GM20431 (cell line): ENCODE results near the gene EME1.

Experiments used
- in situ Hi-C: fragments of 300-500 bp; cut with MseI, MboI; formaldehyde crosslinking; loops from one replicate; pipeline ENCODE4 v1.15.0; 2020; ENCODE audit warnings: low sequenced_read_pairs; ENCODE audit not compliant: unreplicated experiment

EME1 gene

GRCh38 chr17:50347894-50348291 lies 25.1 kb upstream of the EME1 start:
- in situ Hi-C loops, result no loop called here

GRCh38 chr17:50348522-50349242 lies 24.3 kb upstream of the EME1 start:
- in situ Hi-C loops, result no loop called here

DNA sequence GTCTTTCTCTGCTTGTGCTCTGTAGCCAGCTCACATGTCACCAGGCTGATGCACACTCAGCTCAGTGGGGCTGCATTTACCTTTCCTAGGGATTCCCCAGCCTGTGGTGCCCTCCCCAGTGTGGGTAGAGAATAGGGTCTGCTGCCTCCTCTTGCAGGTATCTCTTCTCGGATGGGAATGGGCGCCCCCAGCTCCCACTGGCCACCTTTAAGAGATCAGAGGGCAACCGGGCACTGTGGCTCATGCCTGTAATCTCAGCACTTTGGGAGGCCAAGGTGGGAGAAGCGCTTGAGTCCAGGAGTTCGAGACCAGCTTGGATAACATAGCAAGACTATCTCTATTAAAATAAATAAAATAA lies 23.8 kb upstream of the EME1 start:
- in situ Hi-C loops, result no loop called here

GRCh38 chr17:50350733-50351132 lies 22.3 kb upstream of the EME1 start:
- in situ Hi-C loops, result no loop called here

DNA sequence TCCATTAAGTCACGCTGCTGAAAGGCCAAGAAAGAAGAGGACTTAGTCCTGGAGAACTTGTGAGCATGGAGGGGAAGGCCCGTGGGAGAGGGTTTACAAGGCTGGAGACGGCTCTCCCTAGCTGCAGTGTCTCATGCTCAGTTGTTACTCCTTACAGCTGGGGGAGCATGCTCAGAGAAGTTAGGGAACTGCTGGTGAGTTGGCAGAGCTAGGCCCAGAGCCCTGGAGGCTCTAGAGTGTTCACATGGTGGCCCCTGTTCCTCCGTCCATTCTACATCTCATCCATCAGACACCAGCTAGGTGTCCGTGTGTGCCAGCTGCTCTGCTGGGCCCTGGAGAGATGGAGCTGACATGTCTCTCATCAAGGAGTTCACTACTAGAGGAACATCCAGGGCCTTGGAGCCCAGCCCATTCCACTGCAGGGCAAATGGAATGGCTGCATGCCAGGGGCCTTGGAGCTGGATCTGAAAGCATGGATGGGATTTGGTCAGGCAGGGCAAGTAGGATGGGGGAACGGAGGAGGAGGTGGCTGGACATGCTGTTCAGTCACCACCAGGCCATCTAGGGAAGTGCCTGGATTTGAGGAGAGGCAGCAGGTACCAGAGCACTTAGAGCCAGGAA lies 20.8 kb upstream of the EME1 start:
- in situ Hi-C loops, result no loop called here

DNA sequence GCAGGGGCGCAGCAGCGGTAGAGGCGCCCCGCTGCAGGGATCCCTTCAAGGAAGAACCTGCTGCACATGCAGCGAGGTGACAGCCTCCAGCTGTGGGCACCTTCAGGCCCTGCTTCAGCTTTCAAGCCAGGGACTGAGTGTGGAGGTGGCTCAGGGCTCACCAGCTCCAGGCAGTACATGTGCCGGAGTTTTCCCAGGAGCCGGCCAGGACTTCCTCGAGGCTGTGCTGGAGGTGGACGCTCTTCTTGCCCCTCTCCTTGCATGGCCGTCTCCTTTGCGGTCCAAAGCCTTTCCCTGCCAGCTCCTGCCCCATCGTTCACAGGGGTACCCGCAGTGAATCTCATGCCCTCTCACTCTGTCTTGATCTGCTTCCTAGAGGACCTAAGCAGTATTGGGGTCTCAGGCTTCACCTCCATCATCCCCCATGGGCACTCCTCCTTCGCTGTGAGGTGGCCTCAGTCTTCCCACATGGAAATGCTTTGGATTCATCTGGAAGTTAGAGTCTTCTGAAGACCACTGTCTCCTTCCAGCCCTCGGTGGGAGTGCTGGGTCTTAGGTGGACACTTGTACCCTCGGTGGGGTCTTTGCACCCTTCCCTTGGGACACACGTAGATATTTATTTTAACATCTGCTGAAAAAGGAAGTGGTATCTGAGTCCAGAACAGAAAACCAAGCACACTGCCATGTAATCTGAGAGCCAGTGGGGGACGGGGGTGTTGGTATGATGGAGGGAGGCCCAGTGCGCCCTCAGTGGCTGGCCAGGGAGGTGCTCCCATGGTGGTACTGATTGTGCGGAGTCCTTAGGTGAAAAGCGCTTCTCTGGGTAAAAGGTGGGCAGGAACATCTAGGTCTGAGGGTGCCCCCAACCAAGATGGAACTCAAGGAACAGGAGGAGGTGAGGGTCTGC lies 20.1 kb upstream of the EME1 start:
- in situ Hi-C loops, result no loop called here

DNA sequence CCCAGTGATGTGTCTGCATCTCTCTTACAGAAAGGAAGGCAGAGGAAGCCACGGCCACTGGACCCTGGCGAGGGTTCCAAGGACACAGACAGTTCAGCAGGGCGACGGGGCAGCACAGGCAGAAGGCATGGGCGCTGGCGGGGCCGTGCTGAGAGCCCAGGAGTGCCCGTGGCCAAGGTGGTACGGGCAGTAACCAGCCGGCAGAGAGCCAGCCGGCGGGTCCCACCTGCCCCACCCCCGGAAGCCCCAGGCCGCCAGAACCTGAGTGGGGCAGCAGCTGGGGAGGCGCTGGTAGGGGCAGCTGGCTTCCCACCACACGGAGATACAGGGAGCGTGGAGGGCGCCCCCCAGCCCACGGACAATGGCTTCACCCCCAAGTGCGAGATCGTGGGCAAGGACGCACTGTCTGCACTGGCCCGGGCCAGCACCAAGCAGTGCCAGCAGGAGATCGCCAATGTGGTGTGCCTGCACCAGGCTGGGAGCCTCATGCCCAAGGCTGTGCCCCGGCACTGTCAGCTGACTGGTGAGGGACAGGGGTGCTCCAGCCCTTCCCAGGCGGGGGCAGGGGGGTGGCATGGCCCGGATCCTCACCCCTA lies 19.3 kb upstream of the EME1 start:
- in situ Hi-C loops, result no loop called here

GRCh38 chr17:50354198-50354597 lies 18.8 kb upstream of the EME1 start:
- in situ Hi-C loops, result no loop called here

- in situ Hi-C loops, result no loop called here
Measured at GRCh38 chr17:50354776-50355175, 18.3 kb upstream of the EME1 start.

DNA sequence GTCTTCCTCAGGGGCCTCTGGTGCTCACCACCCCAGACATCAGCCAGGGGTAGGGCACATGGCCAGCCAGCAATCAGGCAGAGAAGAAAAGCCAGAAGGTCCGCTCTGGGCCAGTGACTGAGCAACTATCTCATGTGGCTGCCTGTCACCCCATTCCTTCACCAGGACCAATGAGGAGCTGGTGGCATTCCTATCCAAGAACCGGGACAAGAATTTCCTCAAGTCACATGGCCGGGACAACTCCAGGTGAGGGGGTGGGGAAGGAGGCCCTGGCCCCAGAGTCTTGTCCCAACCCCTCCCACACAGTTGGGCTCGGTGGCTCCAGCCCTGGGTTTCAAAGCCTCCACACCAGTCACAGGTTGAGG lies 17.7 kb upstream of the EME1 start:
- in situ Hi-C loops, result no loop called here

- in situ Hi-C loops, result no loop called here
Measured at GRCh38 chr17:50355701-50356341, 17.2 kb upstream of the EME1 start.

- in situ Hi-C loops, result no loop called here
Measured at GRCh38 chr17:50356418-50356817, 16.6 kb upstream of the EME1 start.

GRCh38 chr17:50356892-50357510 lies 16.0 kb upstream of the EME1 start:
- in situ Hi-C loops, result no loop called here

DNA sequence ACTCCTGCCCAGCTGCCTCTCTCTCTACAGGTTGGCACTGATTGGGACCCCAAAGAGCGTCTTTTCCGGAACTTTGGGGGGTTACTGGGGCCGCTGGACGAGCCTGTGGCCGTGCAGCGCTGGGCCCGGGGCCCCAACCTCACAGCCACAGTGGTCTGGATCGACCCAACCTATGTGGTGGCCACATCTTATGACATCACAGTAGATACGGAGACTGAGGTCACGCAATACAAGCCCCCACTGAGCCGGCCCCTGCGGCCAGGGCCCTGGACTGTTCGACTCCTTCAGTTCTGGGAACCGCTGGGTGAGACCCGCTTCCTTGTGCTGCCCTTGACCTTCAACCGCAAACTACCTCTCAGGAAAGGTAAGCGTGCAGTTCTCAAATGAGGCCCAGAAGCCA lies 14.9 kb upstream of the EME1 start:
- in situ Hi-C loops, result no loop called here

DNA sequence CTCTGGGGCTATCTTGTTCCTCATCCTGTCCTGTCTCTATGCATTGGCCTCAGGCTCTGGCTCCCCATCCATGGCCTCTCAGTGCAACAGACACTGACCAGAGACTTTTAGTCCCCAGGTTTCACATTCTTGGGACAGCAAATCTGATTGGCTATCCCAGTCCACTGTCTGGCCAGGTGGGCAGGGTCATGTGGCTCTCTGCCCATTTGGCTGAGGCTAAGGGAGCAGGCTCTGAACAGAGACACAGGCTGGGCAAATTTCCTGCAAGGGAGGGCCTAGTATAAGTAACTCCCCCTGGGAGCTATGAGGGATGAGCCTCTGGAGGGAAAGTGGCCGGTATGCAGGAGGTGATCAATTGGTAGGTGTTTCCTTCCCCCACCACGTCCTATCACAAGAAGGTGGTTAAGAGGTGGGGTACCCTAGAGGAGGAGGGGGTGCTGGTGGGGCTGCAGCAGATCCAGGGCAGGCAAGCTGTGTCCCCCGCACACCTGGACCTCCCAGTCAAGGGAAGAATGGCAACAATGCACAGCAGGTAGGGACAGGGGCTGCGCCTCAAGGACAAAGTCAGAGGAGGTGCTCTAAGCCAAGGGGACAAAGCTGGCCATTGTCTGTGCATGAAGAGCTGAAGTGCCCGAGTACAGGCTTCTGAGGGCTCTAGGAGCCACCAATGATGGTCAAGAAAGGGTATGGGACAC lies 13.9 kb upstream of the EME1 start:
- in situ Hi-C loops, result no loop called here

- in situ Hi-C loops, result no loop called here
Measured at GRCh38 chr17:50359998-50360461, 13.0 kb upstream of the EME1 start.

GRCh38 chr17:50360486-50361115 lies 12.4 kb upstream of the EME1 start:
- in situ Hi-C loops, result no loop called here

GRCh38 chr17:50361561-50362480 lies 11.2 kb upstream of the EME1 start:
- in situ Hi-C loops, result no loop called here
